GM18505 (cell line): Measurements from ENCODE around the gene SENP7.
"Not testable (repeated sequence)": the region's sequence is repeated elsewhere in the genome, so short reads cannot be mapped to it uniquely, and the experiment has no call there.

Experiments used
- ATAC-seq: cut with Tn5 transposase; IDR thresholded peaks from one replicate; pipeline ENCODE4 v1.9.1; 2021; ENCODE audit not compliant: unreplicated experiment
- POLR2A ChIP-seq: IDR thresholded peaks from 4 replicates; pipeline ENCODE4 v1.6.1; 2011; ENCODE audit warnings: borderline replicate concordance; ENCODE audit not compliant: insufficient read depth, insufficient read length; ENCODE audit errors: extremely low read depth

The SENP7 gene

DNA sequence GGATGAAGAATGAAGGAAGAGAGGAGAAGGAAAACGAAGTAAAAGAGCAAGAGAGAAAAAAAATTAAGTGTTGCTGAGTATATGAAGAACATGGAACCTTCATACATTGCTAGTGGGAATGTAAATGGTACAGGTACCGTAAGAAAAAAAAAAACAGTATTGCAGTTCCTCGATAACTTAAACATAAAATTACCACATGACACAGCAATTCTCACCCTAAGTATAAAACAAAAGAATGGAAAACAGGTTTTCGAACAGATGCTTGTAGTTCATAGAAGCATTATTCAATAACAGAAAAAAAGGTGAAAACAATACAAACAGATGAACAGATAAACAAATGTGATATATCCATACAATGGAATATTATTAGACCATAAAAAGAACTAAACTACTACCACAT lies 51.6 kb downstream of the SENP7 start:
- no peak for TF ChIP-seq POLR2A
- ATAC-seq = no peak

GRCh38 chr3:101458387-101458786 lies 54.6 kb downstream of the SENP7 start:
- no peak for ATAC-seq

GRCh38 chr3:101454629-101455028 lies 58.4 kb downstream of the SENP7 start:
- TF ChIP-seq POLR2A = no peak
- ATAC-seq = no peak

More at GRCh38 chr3:101458387-101458786, 54.6 kb downstream of the SENP7 start:
- TF ChIP-seq POLR2A = no peak

GRCh38 chr3:101453961-101454360 lies 59.1 kb downstream of the SENP7 start:
- ATAC-seq = no peak
- TF ChIP-seq POLR2A = no peak

GRCh38 chr3:101438641-101439040 lies 74.4 kb downstream of the SENP7 start:
- not testable (repeated sequence) for ATAC-seq

GRCh38 chr3:101433652-101434051 lies 79.4 kb downstream of the SENP7 start:
- TF ChIP-seq POLR2A = no peak
- ATAC-seq = no peak

DNA sequence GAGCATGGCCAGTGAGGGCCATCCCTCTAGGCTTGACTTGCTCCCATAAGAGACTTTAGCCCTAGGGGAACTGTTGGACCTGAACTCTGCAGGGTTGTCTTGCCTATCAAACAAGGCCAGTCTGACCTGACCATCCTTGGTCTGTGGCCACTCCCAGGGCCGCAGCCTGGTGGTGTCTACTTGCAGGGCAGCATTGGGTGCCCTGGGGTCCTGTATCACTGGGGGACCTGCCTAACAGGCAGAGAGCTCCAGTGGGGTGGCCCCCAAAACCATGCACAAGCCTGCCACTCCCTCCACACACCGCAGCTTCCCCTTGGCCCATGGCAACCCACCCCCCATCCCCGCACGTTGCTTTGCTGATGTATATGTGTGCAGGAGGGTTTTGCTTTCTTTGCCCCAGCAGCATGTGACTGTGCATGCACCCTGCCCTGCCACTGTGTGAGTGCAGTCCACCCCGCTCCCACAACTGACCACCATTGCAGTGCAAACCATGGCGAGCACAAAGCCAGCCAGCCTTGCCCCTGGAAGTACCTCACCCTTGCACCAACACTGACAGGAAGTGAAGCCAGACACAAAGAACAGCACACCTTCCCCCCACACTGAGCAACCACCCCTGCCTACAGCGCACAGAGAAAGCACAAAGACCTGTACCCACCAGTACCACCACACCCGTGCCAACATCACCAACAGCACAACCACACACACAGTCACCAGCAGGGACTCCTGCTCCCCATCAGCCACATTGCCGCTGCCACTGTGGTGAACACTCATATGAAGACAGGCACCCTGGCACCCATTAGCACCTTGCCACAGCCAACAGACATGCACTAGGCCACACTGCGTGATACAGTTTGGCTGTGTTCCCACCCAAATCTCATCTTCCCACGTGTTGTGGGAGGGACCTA lies 88.8 kb downstream of the SENP7 start:
- ATAC-seq = no peak
- TF ChIP-seq POLR2A = no peak

DNA sequence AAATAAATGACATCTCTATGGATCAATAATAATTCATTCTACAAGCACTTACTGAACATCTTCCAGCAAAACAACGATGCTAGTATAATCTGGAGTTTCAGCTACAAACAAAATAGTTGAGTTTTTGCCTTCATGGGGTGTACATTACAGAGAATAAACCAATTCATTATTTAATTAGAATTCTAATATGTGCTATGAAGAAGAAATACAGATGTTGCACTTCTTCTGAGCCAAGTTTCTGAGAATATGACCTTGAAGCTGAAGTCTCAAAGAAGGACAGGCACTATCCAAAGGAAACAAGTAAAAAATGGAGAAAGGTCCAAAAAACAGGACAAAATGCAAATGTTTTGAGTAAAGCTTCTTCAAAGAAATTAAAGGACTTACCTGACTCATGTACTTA lies 94.2 kb downstream of the SENP7 start:
- TF ChIP-seq POLR2A = no peak
- no peak for ATAC-seq

DNA sequence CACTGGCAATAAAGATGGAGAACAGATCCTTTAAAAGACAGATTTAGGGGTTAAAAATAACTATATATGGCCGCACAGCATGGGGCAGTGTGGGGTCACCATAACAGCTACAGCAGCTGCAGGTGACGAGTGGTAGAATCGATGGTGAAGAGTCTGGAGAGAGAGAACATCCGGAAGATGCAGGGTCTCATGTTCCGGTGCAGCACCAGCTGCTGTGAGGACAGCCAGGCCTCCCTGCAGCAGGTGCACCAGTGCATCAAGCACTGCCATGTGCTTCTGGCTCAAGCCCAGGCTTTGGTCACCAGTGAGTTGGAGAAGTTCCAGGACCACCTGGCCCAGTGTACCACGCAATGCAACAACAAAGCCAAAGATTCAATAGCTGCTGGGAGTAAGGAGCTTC lies 98.9 kb downstream of the SENP7 start:
- no peak for TF ChIP-seq POLR2A
- ATAC-seq = no peak

DNA sequence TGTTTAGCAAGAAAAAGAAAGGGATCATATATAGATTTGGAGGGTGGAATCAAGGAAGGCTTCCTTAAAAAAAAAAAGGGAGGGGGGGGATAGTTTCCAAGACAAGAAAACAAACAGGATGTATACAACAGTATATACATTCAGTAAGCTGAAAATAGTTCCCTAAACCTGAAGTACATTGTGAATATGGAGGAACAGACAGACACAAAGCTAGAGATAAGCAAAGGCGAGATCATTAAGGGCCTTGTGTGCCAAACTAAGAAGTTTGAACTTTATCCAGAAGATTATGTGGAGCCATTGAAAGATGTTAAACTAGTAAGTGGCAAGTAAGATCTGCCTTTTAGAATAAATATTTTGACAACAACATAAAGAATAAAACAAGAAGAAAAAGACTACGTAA lies 99.4 kb downstream of the SENP7 start:
- ATAC-seq = no peak
- TF ChIP-seq POLR2A = no peak

DNA sequence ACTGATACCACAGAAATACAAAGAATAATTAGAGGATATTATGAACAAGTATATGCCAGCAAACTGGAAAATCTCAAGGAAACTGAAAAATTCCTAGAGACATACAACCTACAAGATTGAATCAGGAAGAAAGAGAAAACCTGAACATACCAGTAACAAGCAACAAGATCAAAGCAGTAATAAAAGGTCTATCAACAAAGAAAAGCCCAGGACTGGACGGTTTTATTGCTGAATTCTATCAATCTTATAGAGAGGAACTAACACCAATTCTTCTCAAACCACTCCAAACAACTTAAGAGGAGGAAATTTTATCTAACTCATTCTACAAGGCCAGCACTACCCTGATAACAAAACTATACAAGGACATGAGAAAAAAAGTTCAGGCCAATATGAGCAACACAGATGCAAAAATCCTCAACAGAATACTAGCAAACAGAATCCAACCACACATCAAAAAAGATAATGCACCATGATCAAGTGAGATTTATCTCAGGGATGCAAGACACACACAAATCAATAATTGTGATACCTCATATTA lies 121.5 kb downstream of the SENP7 start:
- ATAC-seq = no peak
- no peak for TF ChIP-seq POLR2A

DNA sequence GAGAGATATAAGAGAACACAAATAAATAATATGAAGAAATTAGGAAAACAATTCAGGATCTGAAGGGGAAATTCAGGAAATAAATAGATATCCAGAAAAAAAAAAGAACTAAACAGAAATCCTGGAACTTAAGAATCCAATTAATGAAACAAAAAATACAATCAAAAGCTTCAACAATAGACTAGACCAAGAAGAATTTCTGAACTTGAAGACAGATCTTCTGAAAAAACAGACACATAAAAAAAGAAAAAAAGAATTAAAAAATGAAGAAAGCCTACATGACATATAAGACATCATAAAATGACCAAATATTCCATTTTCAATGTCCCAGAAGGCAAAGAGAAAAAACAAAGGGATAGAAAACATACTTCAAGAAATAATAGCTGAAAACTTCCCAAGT lies 124.3 kb downstream of the SENP7 start:
- no peak for ATAC-seq
- no peak for TF ChIP-seq POLR2A

- TF ChIP-seq POLR2A = no peak
- ATAC-seq = no peak
These were observed 125.7 kb downstream of the SENP7 start for GRCh38 chr3:101387351-101387750.

DNA sequence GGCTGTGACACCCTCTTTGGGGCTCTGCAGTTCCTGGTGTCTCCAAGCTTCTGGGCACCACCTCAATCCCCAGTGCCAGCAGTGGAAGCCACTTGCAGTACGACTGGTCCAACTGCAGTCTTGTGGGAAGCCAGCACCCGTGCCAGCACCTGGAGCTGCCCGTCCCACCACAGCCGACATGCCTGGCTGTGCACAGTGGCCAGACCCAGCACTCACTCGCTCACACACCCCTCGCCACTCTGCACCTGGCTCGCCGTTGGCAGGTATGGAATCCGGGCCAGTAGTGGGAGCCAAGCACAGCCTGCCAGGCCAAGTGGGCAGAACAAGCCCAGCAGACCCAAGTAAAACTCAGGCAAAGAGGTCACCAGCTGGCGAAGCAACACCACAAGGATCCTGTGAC lies 128.6 kb downstream of the SENP7 start:
- TF ChIP-seq POLR2A = no peak
- no peak for ATAC-seq
